Prostate gland (tissue), 2 donors: Measurements from ENCODE around the gene RAB3IL1.

Experiments
- POLR2A ChIP-seq: fragments of 450-650 bp; IDR thresholded peaks from one replicate; pipeline ENCODE4 v1.6.1; 2016; ENCODE audit warnings: antibody characterized with exemption, mild to moderate bottlenecking
- TF ChIP-seq, protein P1 (sequence below), 4 experiments: fragments of 200-600 bp in 2 of 4; fragments of 450-650 bp in 2 of 4; sonication (generic) in 2 of 4; IDR thresholded peaks; 1 replicate in 3 of 4; 2 replicates in 1 of 4; pipeline ENCODE4 v1.5.1; 2016 to 2019; ENCODE audit warnings: antibody characterized with exemption in 4 of 4, mild to moderate bottlenecking in 2 of 4, moderate library complexity in 2 of 4

DNA sequence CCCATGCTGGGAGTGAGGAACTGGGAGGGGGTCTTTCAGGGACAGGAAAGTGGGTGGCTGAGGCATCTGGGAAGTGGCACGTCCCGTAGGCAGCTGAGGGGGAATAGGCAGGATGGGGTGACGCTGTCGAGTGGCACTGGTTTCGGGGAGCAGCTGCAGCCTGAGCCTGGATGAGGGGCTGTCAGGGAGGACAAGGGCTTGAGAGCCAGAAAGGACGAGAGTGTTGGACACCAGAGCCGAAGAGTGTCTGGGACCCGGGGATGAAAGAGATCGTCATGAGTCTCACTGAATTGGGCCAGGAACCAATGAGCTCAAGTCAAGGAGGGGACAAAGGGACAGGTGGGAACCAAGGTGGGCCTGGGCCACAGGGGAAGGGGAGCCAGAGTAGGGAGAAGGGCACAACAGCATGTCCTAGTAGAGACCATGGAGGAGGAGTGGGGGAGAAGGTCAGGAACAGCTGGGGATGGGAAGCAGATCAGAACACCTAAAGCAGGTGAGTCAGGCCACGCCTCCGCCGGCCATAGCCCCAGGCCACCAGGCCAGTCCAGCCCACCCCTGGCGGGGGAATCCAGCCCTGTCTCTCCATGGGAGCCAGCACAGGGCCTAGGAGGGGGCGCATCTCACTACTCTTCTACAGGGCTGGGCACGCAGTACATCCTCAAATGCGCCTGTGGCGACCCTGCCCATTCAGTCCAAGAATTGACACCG is 4.2 kb downstream of the RAB3IL1 start:
- TF ChIP-seq POLR2A = no peak
- TF ChIP-seq, protein P1, sequence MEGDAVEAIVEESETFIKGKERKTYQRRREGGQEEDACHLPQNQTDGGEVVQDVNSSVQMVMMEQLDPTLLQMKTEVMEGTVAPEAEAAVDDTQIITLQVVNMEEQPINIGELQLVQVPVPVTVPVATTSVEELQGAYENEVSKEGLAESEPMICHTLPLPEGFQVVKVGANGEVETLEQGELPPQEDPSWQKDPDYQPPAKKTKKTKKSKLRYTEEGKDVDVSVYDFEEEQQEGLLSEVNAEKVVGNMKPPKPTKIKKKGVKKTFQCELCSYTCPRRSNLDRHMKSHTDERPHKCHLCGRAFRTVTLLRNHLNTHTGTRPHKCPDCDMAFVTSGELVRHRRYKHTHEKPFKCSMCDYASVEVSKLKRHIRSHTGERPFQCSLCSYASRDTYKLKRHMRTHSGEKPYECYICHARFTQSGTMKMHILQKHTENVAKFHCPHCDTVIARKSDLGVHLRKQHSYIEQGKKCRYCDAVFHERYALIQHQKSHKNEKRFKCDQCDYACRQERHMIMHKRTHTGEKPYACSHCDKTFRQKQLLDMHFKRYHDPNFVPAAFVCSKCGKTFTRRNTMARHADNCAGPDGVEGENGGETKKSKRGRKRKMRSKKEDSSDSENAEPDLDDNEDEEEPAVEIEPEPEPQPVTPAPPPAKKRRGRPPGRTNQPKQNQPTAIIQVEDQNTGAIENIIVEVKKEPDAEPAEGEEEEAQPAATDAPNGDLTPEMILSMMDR (IDR thresholded peaks at IDR 0.05) = no peak
